MCF 10A (cell line): ENCODE measurements around the gene GPR107. TPM values are rescaled to one million over a fixed set of nuclear protein-coding genes. Genes with fewer than 3 reads are reported as not detected.

Experiments used
- BruUV-seq: library from RNA; stranded (reverse); fragments of 400-500 nt; replicated peaks from 2 replicates; lab custom pipeline; 2021; lab: Mats Ljungman, UMichigan
- CTCF ChIA-PET: fragments of 300-600 bp; sonication (Branson Sonifier 250); formaldehyde crosslinking; extraction: SDS; loops from one replicate; lab custom pipeline; 2021; ENCODE audit warnings: antibody characterized with exemption, inconsistent platforms; lab: Yijun Ruan, JAX
- POLR2A ChIA-PET: fragments of 300-600, 350-650 bp; sonication (Branson Sonifier 250); formaldehyde crosslinking; extraction: SDS; loops from one replicate; lab custom pipeline; 2020; ENCODE audit warnings: antibody characterized with exemption, inconsistent platforms; lab: Yijun Ruan, JAX
- DNase-seq: peaks from one replicate; pipeline ENCODE4 v3.0.0-alpha.2; 2018; ENCODE audit not compliant: unreplicated experiment
- H3K27ac Mint-ChIP-seq: one replicate; pipeline ENCODE4 v1.8.0; 2022; ENCODE audit warnings: mild to moderate bottlenecking, low read depth, mixed read lengths; ENCODE audit not compliant: unreplicated experiment
- H3K27me3 Mint-ChIP-seq: one replicate; pipeline ENCODE4 v1.8.0; 2022; ENCODE audit warnings: mixed read lengths; ENCODE audit not compliant: insufficient read depth, unreplicated experiment
- H3K36me3 Mint-ChIP-seq: one replicate; pipeline ENCODE4 v1.8.0; 2022; ENCODE audit warnings: mild to moderate bottlenecking, moderate library complexity, mixed read lengths; ENCODE audit not compliant: insufficient read depth, unreplicated experiment
- H3K4me1 Mint-ChIP-seq: one replicate; pipeline ENCODE4 v1.8.0; 2022; ENCODE audit warnings: mixed read lengths; ENCODE audit not compliant: insufficient read depth, unreplicated experiment
- H3K4me3 Mint-ChIP-seq: one replicate; pipeline ENCODE4 v1.8.0; 2022; ENCODE audit warnings: mild to moderate bottlenecking, moderate library complexity, mixed read lengths; ENCODE audit not compliant: unreplicated experiment
- H3K9me3 Mint-ChIP-seq: one replicate; pipeline ENCODE4 v1.8.0; 2022; ENCODE audit warnings: mixed read lengths; ENCODE audit not compliant: unreplicated experiment
- CTCF ChIP-seq: fragments of 200-600 bp; IDR thresholded peaks from one replicate; pipeline ENCODE4 v1.8.0; 2022; ENCODE audit warnings: antibody characterized with exemption, mild to moderate bottlenecking; ENCODE audit not compliant: unreplicated experiment
- intact Hi-C: fragments of 100-400 bp; cut with micrococcal nuclease; formaldehyde crosslinking; loops from 2 replicates; pipeline ENCODE4 v1.14.1; 2022
- total RNA-seq: library from RNA; stranded (reverse); gene quantifications from 2 replicates; pipeline ENCODE4 v1.2.3, GENCODE V29; 2022

GPR107 gene
- total RNA-seq, 1 experiment from 2014 or later, result 32.9 TPM

- peak; percentile 53 for DNase-seq
- Mint-ChIP-seq H3K27me3 (no peaks in the 10 kb centered on the region), H3K4me1 (no peaks in the 10 kb centered on the region), H3K27ac (no peak within 1 kb of the TSS), H3K4me3 (peak within 1 kb of the TSS; percentile 72), H3K9me3 (no peaks in the 10 kb centered on the region), H3K36me3 (peaks cover 10% of the 10 kb centered on the region)
- intact Hi-C loops, result no loop called here
- POLR2A ChIA-PET, result interaction anchor here (0.9 kb wide), 1 partner anchor 34 kb away, joined by 3 read pairs; no protein-coding TSS in a partner anchor
- TF ChIP-seq CTCF, result no peak
- BruUV-seq, result no TSS peak
- CTCF ChIA-PET, result no interaction called here
Measured at GRCh38 chr9:130172161-130172857, 118.6 kb downstream of the GPR107 start, which contains the start of gene NCS1. NCS1 (plus strand) TSS chr9:130172404; CDS start chr9:130172664, 260 bp downstream.

GRCh38 chr9:130172858-130173665 is 119.4 kb downstream of the GPR107 start:
- DNase-seq, result peak; percentile 22
- Mint-ChIP-seq H3K9me3 (no peaks in the 10 kb centered on the region), H3K27me3 (no peaks in the 10 kb centered on the region), H3K4me1 (no peaks in the 10 kb centered on the region), H3K36me3 (peaks cover 10% of the 10 kb centered on the region), H3K27ac (no peak overlapping the region), H3K4me3 (peak overlapping the region; percentile 72)
- intact Hi-C loops, result no loop called here
- POLR2A ChIA-PET, result interaction anchor here (0.7 to 0.9 kb wide), 3 partner anchors 20 to 249 kb away, joined by 3 read pairs; no protein-coding TSS in a partner anchor
- CTCF ChIA-PET, result interaction anchor here (1.0 kb wide), 1 partner anchor 70 kb away, joined by 4 read pairs; no protein-coding TSS in a partner anchor
- BruUV-seq, result no TSS peak
- no peak for TF ChIP-seq CTCF

- intact Hi-C loops, result no loop called here
- Mint-ChIP-seq H3K9me3 (no peaks in the 10 kb centered on the region), H3K27me3 (no peaks in the 10 kb centered on the region), H3K4me1 (no peaks in the 10 kb centered on the region), H3K27ac (no peak overlapping the region), H3K4me3 (peak overlapping the region; percentile 72), H3K36me3 (peaks cover 10% of the 10 kb centered on the region)
- CTCF ChIA-PET, result interaction anchor here (0.5 to 1.0 kb wide), 2 partner anchors 69 to 493 kb away, joined by 3 to 4 read pairs; no protein-coding TSS in a partner anchor
- DNase-seq, result no peak
- no peak for TF ChIP-seq CTCF
- BruUV-seq, result TSS peak; percentile 29
- POLR2A ChIA-PET, result interaction anchor here (0.7 kb wide), 2 partner anchors 19 to 250 kb away, joined by 3 read pairs; no protein-coding TSS in a partner anchor
Measured at GRCh38 chr9:130173666-130173983, 119.9 kb downstream of the GPR107 start.

GRCh38 chr9:130174025-130174424 is 120.3 kb downstream of the GPR107 start:
- no peaks in the 10 kb centered on the region for H3K9me3 Mint-ChIP-seq
- POLR2A ChIA-PET, result no interaction called here
- H3K4me3 Mint-ChIP-seq, result peak overlapping the region; percentile 72
- peaks cover 10% of the 10 kb centered on the region for H3K36me3 Mint-ChIP-seq
- no TSS peak for BruUV-seq
- no peaks in the 10 kb centered on the region for H3K27me3 Mint-ChIP-seq
- no peak for TF ChIP-seq CTCF
- DNase-seq, result no peak
- CTCF ChIA-PET, result interaction anchor here (0.5 to 1.0 kb wide), 3 partner anchors 31 to 492 kb away, joined by 3 to 4 read pairs (median 3); no protein-coding TSS in a partner anchor
- intact Hi-C loops, result no loop called here
- H3K27ac Mint-ChIP-seq, result no peak overlapping the region
- H3K4me1 Mint-ChIP-seq, result no peaks in the 10 kb centered on the region
